A673 (cell line): ENCODE results near the gene APBA1.

Experiments
- EZH2 ChIP-seq: fragments of 200-600 bp; sonication (generic); IDR thresholded peaks from 2 replicates; pipeline ENCODE4 v1.6.1; 2017; ENCODE audit warnings: borderline replicate concordance, low read depth, mild to moderate bottlenecking, mixed read lengths, antibody characterized with exemption, low read length; ENCODE audit not compliant: poor library complexity, severe bottlenecking
- TF ChIP-seq, protein P1 (sequence below): fragments of 300-800, 200-600 bp; sonication (generic); conservative IDR thresholded peaks from 2 replicates; pipeline ENCODE4 v1.5.1; 2017; ENCODE audit warnings: low read depth, mild to moderate bottlenecking, antibody characterized with exemption, low read length, moderate library complexity, mixed read lengths

DNA sequence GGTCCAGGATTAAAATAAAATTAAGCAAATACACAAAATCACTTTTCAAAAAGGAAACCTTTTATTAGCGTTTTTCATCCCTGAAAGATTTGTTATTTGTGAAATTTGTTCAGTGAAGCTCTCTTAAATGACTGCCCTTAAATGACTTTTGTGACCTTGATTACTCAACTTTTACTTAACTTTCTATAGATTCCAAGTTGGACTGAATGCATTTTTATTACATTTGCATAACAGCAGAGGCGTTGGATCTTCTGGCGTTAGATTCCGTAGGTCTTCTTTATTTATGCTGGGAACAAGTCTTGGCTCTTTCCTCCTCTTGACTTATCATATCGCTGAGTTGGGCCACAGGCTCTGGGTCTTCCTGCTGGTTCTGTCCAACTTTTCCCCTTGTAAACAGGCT, 78.4 kb downstream of the APBA1 start:
- TF ChIP-seq, protein P1, sequence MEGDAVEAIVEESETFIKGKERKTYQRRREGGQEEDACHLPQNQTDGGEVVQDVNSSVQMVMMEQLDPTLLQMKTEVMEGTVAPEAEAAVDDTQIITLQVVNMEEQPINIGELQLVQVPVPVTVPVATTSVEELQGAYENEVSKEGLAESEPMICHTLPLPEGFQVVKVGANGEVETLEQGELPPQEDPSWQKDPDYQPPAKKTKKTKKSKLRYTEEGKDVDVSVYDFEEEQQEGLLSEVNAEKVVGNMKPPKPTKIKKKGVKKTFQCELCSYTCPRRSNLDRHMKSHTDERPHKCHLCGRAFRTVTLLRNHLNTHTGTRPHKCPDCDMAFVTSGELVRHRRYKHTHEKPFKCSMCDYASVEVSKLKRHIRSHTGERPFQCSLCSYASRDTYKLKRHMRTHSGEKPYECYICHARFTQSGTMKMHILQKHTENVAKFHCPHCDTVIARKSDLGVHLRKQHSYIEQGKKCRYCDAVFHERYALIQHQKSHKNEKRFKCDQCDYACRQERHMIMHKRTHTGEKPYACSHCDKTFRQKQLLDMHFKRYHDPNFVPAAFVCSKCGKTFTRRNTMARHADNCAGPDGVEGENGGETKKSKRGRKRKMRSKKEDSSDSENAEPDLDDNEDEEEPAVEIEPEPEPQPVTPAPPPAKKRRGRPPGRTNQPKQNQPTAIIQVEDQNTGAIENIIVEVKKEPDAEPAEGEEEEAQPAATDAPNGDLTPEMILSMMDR = no peak
- no peak for TF ChIP-seq EZH2
